Fibroblast of skin of back (primary cell): Measurements from ENCODE around the gene RNF213.

Experiments used
- DNase-seq: peaks from one replicate; pipeline ENCODE4 v3.0.0-alpha.2; 2013

The RNF213 gene

DNA sequence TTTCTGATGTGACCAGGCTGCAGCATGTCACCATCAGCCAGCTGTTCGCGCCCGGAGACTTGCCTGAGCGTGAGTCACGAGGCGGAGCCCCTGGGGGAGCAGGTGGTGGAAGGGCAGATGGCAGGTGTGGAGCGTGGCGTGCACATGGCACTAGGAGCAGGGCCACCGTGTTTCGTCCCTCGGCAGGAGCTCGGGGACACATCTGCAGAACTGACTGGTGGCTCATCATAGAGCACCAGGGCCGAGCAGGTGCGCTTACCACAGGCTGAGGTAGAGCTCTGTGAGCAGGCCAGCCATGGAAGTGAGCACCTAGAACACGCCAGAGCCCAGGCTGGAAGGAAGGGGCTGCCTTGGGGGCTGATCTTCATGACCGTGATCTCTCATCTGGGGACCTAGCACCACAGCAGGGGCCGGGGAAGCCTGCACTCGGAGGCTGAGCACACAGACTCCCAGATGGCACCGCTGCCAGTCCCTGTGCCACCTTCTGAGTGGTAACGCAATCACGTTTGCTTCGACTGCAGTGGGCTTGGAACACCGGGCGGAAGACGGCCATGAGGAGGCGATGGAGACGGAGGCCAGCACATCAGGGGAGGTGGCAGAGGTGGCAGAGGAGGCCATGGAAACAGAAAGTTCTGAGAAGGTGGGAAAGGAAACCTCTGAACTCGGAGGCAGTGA lies 92.5 kb downstream of the RNF213 start:
- no peak for DNase-seq

DNA sequence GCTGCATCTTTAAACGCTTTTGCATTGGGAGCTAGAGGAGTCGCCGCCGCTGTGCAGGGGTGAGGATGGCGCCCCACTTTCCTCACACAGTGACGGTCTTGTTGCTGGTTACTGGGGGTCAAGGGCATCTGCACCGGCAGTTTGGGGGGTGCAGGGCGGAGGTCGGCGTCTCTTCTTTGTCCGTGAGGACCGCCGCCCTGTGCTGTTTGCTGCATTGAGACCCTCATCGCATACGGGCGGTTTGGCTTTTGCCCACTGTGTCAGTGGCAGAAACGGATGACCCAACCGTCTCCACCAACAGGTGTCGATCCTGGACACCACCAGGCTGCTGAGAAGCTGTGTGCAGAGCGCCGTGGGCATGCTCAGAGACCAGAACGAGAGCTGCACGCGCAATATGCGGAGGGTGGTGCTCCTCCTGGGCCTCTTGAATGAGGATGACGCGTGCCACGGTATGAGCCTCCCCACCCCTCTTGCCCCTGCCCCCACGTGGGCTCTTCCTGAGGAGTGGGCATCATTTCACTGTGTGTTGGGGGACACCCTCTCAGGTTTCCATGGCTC lies 93.1 kb downstream of the RNF213 start:
- DNase-seq = no peak

DNA sequence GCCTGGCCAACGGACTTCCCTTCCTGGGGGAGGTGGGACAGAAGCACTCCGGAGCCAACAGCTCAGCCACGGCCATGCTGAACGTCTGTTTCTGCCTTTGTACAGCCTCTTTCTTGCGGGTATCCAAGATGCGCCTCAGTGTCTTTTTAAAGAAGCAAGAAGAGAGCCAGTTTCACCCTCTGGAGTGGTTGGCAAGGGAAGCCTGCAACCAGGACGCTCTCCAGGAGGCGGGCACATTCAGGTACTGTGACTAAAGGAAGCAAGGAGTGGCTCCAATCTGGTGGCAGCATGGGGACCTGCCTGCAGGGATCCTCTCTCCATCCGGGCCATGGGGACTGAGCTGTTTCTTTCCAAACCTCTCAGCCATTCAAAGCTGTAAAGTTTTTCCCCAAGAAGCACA lies 93.7 kb downstream of the RNF213 start:
- no peak for DNase-seq

DNA sequence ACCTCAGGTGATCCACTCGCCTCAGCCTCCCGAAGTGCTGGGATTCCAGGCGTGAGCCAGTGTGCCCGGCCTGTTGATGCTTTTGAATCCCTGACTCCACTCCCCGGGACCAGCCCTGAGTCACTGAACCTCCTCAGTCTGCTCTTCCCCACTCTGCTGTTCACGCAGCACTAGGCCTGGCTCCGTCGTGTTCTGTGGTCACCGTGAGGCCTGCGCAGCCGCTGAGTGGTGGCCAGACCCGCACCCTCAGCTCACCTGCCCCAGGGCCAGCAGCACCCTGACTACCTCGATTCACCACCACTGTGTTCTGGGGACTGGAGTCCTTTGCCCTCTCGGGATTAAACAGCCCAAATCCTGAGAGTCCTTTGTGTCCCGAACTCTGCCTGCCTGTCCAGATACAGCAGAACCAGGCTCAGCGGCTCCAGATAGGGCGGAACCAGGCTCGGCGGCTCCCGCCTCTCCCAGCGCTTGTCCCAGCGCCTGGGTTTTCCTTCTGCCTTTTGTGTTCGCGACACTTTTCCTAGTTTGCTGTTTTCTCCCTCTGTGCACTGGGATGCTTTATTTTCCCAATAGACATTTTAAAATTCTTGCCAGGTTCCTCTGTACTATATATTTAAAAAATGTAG lies 95.7 kb downstream of the RNF213 start:
- no peak for DNase-seq

DNA sequence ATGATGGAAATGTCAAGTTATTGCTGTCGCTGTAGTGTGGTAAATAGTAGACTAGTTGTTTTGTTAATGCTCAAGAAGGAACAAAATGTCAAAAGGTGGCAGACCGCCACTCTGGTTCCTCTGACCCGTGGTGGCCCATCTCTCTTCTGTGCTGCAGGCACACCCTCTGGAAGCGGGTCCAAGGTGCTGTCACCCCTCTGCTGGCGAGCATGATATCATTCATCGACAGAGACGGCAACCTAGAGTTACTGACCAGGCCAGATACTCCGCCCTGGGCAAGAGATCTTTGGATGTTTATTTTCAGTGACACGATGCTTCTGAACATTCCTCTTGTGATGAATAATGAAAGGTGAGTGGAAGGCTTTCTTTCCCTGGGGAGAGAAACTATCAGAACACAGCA lies 97.5 kb downstream of the RNF213 start:
- no peak for DNase-seq

DNA sequence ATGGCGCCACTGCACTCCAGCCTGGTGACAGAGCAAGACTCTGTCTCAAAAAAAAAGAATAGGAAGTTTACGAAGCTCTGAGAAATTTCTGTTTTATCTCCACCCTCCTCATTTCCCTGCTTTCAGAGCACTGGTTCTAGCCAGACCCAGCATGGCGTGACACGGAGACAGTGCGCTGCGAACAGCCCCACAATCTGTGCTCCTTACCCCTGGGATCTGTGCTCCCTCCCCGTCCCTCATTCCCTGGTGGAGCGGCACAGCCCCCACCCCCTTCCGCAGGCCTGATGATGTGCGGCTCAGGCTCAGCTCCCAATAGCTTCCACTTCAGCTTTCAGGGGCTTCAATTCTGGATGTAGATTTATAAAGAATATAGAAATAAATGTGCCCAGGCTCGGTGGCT lies 98.2 kb downstream of the RNF213 start:
- DNase-seq = no peak

DNA sequence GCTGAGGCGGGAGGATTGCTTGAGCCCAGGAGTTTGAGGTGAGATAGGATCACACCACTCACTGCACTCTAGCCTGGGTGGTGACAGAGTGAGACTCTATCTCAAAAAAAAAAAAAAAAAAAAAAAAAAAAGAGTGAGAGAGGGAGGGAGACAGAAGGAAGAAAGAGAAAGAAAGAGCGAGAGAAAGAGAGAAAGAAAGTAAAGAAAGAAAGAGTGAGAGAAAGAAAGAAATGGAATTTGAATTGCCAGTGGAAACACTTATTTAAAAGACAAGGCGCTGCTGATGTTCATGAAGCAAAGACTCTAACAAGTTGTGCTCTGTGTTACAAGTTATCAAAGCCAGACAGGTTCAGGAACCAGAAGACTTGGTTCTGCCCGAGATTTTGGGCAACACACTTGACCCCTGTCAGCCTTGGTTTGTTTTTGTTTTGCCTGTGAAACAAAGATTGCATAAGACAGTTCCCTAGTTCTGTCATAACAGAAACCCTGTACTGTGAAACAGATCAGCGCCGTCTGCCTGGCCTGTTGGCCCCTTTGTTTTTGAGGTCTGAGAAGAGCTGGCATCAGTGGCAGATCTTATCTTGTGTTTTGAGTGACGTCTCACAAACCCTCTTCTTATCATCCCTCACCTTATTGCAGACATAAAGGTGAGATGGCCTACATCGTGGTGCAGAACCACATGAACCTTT lies 98.9 kb downstream of the RNF213 start:
- DNase-seq = no peak

DNA sequence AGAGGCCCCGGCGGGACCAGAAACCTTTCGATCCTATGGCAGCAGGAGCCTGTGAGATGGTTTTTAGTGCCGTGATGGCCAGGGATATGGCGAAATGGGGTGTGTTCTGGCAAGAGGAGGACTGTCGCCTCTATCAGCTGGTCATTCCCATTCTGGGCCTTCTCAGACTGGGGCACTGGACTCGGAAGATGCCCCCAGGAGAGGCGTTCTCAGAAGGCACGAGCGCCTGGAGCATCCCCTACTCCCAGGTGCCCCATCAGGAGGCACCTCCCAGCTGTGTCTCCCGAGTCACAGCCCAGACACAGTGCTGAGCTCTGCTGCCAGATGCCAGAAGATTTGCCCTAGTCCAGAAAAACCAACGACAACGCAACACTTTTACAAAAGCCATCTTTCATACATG lies 99.7 kb downstream of the RNF213 start:
- DNase-seq = no peak

DNA sequence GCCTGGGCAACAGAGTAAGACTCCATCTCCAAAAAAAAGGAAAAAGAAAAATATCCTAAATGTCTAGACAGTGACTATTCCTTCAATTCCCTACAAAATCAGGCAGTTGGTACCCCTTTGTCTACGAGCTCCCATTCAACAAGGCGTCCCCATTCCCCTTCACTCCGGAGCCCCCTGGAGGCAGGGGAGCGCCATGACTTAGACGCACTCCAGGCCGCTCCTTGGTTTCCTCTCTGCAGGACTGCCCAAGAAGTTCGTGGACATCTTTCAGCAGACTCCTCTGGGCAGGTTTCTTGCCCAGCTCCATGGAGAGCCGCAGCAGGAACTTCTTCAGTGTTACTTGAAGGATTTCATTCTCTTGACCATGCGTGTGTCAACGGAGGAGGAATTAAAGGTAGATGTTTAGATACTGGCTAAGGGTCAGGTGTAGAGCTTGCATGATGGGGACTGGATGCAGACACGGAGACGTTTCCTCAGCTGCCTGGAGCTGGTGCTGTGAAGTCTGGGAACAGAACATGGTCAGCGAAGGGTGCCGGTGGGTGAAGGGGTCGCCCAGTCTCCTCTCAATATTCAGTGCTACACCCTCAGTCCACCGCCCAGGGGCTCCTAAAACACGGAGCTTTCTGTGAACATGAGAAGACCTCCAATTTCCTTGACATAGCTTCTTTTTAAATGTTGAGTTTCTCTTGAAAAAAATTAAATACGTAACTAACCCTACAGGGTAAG lies 101.0 kb downstream of the RNF213 start:
- DNase-seq = no peak

DNA sequence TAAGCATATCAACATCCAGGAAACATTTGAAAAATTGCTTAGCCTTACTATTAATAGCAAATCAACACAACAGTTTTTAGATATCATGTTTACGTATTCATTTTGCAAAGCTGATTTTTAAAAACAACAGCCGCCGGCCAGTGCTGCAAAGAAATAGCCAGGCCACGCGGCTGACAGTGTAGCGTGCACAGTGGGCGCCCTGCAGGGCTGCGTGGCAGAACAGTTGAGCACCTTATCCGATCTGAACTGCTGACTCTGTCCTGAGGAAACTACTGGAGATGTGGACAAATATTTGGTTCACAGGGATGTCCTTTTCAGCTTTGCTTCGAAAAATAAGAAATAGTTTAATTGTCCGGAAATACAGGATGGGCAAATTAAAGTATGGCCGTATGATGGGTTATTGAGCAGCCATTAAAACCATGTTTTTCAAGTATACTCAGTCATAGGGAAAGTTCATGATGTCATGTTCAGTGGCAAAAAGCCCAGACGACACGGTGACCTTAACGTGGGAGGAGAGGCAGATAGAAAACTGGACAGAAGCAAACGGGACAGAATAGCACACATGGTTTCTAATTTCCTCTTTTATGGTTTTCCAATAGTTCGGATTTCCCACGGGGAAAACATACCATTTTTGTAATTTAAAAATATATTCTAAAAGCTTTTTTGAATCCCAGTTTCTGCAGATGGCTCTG lies 101.9 kb downstream of the RNF213 start:
- no peak for DNase-seq

DNA sequence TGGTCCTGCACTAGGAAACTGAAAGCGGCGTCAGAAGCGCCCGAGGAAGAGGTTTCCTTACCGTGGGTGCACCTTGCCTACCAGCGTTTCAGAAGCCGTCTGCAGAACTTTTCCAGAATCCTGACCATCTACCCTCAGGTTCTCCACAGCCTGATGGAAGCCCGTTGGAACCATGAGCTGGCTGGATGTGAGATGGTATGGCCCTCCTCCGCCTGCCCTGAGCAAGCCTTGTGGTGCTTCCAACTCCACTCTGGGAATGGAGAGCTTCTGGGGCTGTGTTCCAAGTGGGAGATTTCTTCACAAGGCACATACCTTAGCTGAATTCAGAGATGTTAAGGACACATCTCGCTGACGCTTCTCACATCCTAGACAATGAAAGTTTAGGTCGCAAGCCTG lies 102.5 kb downstream of the RNF213 start:
- no peak for DNase-seq

DNA sequence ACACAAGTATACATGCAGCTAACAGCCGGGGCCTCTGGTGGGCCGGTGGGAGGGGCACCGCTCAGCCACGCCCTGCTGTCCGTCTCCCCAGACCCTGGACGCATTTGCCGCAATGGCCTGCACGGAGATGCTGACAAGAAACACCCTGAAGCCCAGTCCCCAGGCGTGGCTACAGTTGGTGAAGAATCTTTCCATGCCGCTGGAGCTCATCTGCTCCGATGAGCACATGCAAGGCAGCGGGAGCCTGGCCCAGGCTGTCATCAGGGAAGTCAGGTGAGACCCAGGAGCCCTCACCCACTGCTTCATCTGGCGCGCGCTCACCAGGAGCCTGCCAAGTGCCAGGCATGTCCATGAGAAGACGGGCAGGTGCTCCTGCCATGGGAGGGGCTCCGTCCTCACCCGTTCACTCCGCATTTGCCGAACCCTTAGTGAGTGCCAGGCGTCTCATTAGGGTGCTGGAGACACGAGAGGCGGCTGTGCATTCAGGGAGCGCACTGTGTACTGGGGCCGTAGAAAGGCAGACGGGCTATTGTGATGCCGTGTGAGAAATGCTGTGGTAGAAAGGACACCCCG lies 103.0 kb downstream of the RNF213 start:
- DNase-seq = no peak

DNA sequence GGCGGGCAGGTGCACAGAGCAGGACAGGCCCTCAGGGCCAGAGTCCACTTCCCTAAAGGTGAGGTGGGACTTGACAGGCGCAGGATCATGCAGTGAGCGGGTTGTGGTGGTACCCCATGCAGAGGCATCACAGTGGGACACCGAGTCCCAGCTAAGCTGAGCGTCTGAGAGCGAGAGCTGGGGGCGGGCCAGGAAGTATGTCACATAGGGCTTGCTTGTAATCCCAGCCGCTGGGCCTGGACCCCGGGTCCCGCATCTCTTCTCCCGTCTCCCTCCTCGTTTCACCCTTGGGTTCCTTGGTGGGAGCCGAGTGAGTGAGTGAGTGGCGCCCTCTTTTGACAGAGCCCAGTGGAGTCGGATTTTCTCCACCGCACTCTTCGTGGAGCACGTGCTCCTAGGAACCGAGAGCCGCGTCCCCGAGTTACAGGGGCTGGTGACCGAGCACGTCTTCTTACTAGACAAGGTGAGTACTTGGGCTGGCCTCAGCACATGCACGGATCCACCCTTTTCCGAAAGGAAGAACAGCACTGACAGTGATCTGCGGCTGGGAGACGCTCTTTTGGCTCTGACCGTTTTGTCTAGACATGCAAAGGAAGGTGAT lies 103.5 kb downstream of the RNF213 start:
- DNase-seq = peak; percentile 16

DNA sequence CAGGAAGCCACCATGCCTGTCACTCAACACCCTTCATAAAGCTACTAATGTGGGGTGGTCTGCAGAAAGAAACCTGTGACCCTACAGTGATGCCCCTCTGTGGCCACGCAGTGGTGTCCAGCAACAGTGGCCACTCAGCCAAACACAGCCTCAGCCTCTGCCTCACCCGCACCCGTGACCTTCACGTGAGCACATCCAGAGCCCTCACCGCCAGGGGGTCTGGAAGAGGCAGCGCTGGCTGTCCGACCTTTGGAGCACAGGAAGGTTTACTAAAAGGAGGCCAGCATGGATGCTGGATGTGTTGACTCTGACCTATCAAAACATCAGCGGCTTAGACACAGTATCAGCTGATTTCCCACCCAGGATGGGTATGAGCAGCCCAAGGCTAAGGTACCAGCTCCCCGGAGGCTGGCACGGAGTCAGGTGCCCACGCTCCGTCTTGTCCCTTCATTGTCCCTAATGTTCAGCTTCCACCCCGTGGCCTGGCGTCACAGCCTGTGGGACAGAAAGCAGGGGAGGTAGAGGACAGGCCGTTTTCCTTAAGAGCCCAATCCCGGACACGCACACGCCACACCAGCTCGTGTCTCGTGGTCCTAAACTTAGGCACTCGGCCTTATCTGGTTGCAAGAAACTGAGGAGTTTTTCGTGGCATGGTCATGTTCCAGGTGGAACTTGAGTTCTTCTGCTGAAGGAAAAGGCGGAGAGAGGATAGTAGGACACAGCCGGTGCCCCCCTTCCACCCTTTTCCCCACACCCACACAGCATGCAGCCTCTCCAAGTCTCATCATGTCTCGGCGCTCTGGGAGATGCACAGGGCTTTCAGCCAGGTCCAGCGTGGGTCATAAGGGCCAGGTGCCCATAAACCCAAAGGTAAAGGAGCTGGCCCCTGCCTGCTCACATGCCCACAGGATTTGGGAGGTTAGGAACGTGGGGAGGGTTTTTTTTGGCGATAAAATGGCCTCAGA lies 104.6 kb downstream of the RNF213 start:
- DNase-seq = no peak

DNA sequence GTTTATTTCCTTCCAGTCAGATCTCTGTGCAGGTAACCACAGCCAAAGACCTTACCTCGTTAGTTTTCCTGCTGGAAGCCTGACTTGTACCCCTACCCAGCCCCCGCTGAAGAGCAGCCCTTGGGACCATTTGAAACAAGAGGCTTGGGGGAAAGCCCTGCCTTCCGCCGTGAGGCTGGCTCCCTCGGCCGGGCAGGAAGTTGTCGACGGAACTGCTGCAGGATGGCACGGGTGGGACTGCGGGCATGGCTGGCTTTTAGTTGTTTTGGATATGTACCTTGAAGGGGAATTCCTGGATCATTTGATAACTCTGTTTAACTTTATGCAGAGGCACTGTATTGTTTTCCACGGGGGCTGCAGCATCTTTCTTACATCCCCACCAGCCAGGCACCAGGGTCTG lies 105.3 kb downstream of the RNF213 start:
- no peak for DNase-seq

DNA sequence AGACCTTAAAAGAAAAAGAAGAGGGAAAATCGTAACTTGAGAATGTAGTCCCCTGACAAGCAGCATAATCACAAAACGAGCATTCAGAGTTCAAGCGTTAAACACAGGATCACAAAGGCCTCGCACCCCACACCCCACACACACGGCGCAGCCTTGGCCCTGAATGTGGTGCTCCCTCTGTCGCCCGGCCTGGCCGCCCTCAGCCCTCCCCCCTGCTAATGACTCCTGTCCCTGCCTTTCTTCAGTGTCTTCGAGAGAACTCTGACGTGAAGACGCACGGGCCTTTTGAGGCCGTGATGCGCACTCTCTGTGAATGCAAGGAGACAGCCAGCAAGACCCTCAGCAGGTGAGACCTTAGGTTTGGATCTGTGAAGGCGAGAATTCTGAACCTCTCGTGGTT lies 106.9 kb downstream of the RNF213 start:
- DNase-seq = no peak

DNA sequence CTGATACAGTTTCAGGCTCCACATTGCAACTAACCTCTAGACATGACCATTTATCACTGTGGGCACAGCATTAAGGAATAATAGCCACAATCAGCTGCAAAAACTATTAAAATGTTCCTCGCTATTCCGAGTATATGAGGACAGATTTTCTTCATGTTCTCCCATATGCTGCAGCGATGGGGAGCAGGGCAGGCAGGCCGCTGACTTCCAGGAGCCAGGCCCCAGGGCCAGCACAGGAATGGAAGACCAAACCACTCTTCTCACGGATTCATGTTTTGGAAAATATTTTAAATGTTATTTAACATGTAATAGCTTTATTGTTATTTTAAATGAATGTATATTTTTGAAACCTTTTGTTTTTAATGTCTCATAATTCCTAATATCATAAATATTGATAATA lies 110.5 kb downstream of the RNF213 start:
- no peak for DNase-seq

DNA sequence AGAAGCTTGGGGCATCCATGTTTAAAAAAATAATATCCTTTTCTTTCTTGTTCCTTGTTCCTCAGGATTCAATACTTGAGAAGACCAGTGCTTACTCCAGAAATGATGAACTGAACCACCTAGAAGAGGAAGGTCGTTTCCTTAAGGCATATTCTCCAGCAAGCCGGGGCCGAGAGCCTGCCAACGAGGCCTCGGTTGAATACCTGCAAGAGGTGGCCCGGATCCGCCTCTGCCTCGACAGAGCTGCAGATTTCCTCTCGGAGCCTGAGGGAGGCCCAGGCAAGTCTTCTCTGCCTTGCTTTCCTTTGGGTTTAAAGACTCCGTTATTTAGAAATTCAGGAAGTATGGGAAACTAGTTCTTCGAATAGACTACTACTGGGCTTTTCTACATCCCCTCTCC lies 111.8 kb downstream of the RNF213 start:
- DNase-seq = no peak

DNA sequence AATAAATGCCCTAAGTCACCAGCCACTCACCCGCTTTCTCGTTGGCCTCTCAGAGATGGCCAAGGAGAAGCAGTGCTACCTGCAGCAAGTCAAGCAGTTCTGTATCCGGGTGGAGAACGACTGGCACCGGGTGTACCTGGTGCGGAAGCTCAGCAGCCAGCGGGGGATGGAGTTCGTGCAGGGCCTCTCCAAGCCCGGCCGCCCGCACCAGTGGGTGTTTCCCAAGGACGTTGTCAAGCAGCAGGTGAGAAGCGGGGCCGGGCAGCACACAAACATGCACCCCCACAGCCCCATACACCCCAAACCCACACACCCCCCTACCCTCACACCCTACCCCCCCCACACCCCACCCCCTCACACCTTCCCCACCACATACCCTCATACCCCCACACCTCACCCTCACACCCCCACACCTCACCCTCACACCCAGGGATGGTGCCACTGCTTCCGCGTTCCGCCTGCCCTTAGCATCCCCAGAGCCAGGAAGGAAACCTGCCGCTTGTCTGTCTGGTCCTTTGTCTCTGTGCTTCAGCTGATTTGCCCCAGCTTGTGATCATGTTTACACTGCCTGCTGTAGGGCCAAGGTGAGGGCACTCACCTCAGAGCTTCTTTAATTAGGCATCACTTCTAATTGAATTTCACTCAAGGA lies 112.4 kb downstream of the RNF213 start:
- no peak for DNase-seq
